ENCODE data around the gene SEC14L6.

Gene SEC14L6

DNA sequence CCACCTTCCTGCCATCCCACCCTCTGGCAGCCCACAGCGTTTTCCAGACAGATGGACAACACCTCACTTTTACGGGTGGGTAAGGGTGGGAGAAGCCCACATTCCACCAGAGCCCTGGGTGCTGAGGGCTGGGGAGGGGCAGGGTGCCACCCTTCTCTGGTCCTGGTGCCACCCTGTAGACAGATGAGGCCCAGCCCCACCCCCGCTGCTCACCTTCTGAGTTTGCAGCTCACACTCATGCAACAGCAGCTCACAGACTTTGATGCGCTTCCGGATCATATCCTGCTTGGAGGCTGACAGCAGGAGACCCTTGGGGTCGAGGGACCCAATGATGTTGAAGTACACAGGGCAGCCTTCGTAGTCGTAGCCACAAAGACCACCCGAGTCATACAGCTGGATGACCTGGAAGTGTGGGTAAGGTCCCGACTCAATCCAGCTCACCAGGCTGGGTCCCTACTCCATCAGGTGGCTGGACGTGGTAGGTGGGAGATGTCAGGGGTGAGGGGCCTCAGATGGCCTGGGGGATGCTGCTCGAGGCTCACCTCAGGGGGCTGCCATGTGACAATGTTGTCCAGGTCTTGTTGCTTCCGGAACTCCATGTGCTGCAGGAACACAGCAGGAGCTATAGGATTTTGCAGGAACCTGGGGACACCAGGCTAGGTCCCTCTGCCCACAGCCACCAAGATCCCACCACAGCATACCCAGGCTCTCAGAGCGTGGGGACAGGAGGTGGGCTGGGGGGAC lies 51.3 kb downstream of the SEC14L6 start:
- TF ChIP-seq, protein P1, sequence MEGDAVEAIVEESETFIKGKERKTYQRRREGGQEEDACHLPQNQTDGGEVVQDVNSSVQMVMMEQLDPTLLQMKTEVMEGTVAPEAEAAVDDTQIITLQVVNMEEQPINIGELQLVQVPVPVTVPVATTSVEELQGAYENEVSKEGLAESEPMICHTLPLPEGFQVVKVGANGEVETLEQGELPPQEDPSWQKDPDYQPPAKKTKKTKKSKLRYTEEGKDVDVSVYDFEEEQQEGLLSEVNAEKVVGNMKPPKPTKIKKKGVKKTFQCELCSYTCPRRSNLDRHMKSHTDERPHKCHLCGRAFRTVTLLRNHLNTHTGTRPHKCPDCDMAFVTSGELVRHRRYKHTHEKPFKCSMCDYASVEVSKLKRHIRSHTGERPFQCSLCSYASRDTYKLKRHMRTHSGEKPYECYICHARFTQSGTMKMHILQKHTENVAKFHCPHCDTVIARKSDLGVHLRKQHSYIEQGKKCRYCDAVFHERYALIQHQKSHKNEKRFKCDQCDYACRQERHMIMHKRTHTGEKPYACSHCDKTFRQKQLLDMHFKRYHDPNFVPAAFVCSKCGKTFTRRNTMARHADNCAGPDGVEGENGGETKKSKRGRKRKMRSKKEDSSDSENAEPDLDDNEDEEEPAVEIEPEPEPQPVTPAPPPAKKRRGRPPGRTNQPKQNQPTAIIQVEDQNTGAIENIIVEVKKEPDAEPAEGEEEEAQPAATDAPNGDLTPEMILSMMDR (conservative IDR thresholded peaks at IDR 0.05; ENCODE audit: low read length) = no peak
- no peak overlapping the region for H3K4me3 ChIP-seq (ENCODE audit: low read length)
- no peak for DNase-seq (ENCODE audit: low read depth)

DNA sequence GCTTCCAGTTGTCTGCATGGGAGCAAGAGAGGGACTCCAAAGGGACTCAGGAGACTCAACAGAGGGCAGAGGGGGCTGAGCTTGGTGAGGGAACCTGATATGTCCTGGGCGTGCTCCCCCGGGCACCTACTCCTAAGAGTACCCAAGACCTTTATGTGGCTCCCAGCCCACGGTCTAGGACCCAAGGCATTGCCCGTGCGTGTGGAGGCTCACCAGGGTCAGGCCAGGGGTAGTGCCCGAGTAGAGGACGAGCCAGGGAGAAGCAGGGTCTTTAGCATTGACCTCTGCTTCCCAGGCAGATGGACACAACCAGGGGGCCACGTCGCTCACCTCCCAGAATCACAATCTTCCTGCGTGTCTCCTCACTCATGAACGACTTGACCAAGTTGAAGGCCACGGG lies 54.4 kb downstream of the SEC14L6 start:
- TF ChIP-seq, protein P1 (conservative IDR thresholded peaks at IDR 0.05; ENCODE audit: low read length) = no peak
- H3K4me3 ChIP-seq (ENCODE audit: low read length) = no peak overlapping the region
- no peak for DNase-seq (ENCODE audit: low read depth)

DNA sequence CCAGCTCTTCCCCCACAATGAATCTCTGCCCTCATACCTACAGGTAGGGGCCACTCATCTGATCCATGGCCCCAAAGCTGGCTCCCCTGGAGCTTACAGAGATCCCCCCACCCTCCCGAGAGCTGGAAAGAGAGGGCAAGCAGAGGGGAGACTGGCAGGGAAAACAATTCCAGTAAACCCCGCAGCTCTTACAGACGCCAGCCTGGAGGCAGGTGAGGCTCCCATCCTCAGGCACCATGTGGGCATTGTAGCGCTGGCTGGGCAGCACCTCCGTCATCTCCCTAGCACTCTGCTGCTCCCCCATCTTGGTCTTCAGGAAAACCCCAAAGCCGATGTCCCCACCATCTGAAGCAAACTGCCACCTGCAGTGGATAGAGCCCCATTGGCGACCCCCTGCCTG lies 55.2 kb downstream of the SEC14L6 start:
- TF ChIP-seq, protein P1 (conservative IDR thresholded peaks at IDR 0.05; ENCODE audit: low read length) = no peak
- DNase-seq (ENCODE audit: low read depth) = no peak
- no peak overlapping the region for H3K4me3 ChIP-seq (ENCODE audit: low read length)

DNA sequence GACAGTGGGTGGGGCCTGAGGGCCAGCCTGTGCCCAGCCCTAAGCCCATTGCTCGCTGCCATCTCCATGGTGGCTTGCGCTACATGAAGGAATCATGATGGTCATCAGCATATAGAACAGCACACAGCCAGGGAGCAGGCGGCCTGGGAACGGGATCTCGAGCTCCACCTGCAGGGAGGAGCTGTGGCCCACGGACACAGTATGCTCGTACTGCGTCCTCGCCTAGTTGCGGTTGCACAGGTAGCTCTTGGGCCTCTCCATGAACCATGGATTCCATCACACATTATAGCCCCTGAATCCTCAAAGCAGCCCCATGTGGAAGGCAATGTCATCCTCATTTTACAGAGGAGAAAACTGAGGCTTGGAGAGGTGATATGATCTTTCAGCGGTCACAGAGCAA lies 56.1 kb downstream of the SEC14L6 start:
- DNase-seq (ENCODE audit: low read depth) = no peak
- H3K4me3 ChIP-seq (ENCODE audit: low read length) = no peak overlapping the region
- TF ChIP-seq, protein P1 (conservative IDR thresholded peaks at IDR 0.05; ENCODE audit: low read length) = peak; percentile 8; the same call in 1 of the 2 replicates

DNA sequence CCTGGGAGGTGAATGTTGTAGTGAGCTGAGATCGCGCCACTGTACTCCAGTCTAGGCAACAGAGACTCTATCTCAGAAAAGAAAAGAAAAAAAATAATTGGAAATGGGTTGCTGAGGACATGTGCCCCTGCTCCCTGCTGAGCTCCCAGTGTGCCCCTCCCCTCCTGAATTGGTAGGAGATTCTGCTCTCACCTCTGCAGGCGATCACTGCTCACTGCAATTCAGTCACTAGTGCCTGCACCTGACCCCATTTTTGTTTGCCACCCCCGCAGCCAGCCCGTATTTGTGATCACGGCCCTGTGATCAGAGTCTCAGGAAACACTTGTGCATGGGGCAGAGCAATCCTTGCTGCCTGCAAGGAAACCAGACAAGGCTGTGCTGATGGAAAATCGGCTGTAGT lies 58.4 kb downstream of the SEC14L6 start:
- no peak overlapping the region for H3K4me3 ChIP-seq (ENCODE audit: low read length)
- TF ChIP-seq, protein P1 (conservative IDR thresholded peaks at IDR 0.05; ENCODE audit: low read length) = no peak
- DNase-seq (ENCODE audit: low read depth) = no peak

DNA sequence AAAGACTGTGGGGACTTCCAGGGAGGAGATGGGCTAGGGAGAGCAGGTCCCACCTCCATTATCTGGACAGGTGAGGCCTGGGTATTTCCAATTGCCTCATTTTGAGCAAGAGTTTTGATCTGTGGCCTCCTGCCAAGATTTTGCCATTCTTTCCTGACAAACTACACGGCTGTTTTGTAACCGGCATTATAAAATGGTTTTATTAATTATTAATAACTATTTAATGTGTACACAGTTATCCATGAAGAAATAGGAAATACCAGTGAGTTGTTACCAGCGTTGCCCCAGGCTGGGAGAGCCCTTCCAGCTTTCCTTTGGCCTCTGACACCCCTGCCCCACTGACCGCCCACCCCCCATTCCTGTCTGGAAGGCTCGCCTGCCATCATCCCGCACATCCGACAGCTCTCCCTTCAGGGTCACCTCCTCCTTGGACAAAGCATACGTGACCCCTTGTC lies 59.9 kb downstream of the SEC14L6 start:
- no peak for DNase-seq (ENCODE audit: low read depth)
- H3K4me3 ChIP-seq (ENCODE audit: low read length) = no peak overlapping the region
- TF ChIP-seq, protein P1 (conservative IDR thresholded peaks at IDR 0.05; ENCODE audit: low read length) = no peak

DNA sequence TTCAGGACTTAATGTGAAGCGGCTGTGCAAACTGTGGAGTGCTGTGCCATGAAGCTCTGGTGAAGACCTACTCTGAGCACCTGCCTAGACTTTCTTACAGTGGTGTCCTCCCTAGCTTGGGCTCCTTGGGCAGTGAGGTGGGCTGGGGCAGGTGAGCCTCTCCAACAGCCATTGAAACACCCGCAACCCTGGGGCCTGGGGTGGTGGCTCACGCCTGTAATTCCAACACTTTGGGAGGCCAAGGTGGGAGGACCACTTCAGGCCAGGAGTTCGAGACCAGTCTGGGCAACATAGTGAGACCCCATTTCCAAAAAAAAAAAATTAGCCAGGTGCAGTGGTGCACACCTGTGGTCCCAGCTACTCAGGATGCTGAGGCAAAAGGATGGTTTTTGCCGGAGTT lies 60.4 kb downstream of the SEC14L6 start:
- H3K4me3 ChIP-seq (ENCODE audit: low read length) = no peak overlapping the region
- TF ChIP-seq, protein P1 (conservative IDR thresholded peaks at IDR 0.05; ENCODE audit: low read length) = no peak
- DNase-seq (ENCODE audit: low read depth) = no peak

Measured in AG10803 (cell line).